HUES6 (cell line): ENCODE measurements around the gene CCSER2.

Experiments
- H3K27ac ChIP-seq: 2 replicates; pipeline ENCODE4 v1.7.0; 2013; ENCODE audit warnings: low read depth, mild to moderate bottlenecking, low read length, inconsistent platforms
- H3K27me3 ChIP-seq: 2 replicates; pipeline ENCODE4 v1.6.1; 2013; ENCODE audit warnings: low read length; ENCODE audit not compliant: control insufficient read depth, insufficient read depth
- H3K36me3 ChIP-seq: 2 replicates; pipeline ENCODE4 v1.6.1; 2013; ENCODE audit warnings: low read length; ENCODE audit not compliant: control insufficient read depth, insufficient read depth
- H3K4me1 ChIP-seq: 2 replicates; pipeline ENCODE4 v1.6.1; 2013; ENCODE audit warnings: low read length; ENCODE audit not compliant: control insufficient read depth, insufficient read depth
- H3K4me3 ChIP-seq: 2 replicates; pipeline ENCODE4 v1.5.1; 2013; ENCODE audit warnings: low read depth, low read length
- H3K9ac ChIP-seq: one replicate; pipeline ENCODE4 v1.6.1; 2013; ENCODE audit warnings: mild to moderate bottlenecking, low read length
- H3K9me3 ChIP-seq: 2 replicates; pipeline ENCODE4 v1.6.1; 2013; ENCODE audit warnings: low read depth, low read length; ENCODE audit not compliant: control insufficient read depth, insufficient read depth

Gene CCSER2

DNA sequence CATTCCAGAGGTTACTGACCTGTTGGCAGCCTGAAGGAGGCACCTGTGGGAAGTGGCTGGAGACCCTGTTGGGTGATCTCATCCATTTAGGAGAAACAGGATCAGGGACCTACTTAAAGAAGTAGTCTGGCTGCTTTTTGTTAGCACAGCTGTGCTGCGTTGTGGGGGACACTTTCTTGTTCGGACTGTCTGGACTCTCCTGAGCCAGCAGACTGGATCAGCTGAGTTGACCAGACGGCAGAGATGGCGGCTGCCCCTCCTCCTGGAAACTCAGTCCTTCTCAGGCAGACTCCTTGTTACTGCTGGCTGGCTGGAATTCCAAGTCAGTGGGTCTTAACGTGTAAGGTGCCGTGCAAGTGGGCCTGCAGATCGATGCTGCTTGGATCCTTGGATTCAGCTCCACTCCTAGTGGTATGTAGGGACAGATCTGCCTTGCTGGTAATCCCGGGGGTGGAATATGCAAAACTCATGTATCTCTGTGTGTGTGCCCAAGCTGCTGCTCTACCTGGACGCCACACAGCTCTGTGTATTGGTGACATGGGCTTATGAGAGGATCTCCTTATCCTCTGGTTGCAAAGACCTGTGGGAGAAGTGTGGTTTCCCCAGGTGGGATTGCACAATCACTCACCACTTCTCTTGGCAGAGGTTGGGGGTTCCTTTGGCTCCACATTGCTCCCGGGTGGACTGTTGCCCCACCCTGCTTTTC, 87.3 kb downstream of the CCSER2 start:
- Histone ChIP-seq H3K27me3 (no peaks in the 10 kb centered on the region), H3K27ac (no peak overlapping the region), H3K36me3 (peaks cover 10% of the 10 kb centered on the region; the same call in 1 of the 2 replicates), H3K9ac (no peak overlapping the region), H3K9me3 (peaks cover 45% of the 10 kb centered on the region), H3K4me1 (no peaks in the 10 kb centered on the region), H3K4me3 (no peak overlapping the region)

DNA sequence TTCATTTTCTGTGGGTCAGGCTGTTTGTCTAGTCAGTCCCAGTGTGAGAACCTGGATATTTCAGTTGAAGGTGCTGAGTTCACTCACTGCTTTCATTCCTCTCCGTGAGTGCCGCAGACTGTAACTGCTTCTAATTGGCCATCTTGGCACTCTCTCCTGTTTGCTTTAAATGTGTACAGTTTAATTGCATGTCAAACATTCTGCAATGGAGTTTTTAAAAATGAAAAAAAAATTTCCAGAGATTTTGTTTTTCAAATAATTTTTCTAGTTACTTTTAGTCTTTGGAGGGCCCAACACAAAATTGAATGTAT, 87.8 kb downstream of the CCSER2 start:
- Histone ChIP-seq H3K4me3 (no peak overlapping the region), H3K9ac (no peak overlapping the region), H3K27me3 (no peaks in the 10 kb centered on the region), H3K4me1 (no peaks in the 10 kb centered on the region), H3K36me3 (peaks cover 15% of the 10 kb centered on the region), H3K27ac (no peak overlapping the region), H3K9me3 (peaks cover 44% of the 10 kb centered on the region)

DNA sequence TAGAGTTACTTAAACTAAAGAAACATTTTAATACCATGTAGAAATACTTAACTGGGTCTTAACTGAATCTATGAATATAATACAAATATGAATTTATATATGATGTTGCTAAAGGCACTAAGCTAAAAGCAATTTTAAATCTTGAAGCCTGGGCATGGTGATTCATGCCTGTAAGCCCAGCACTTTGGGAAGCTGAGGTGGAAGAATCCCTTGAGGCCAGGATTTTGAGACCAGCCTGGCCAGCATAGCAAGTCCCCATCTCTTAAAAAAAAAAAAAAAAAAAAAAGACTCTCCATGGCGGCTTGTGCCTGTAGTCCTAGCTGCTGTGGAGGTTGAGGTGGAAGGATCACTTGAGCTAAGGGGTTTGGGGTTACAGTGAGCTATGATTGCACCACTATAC, 95.3 kb downstream of the CCSER2 start:
- no peak overlapping the region for H3K27ac ChIP-seq
- H3K9me3 ChIP-seq: peaks cover 2% of the 10 kb centered on the region; the same call in 1 of the 2 replicates
- peaks cover 7% of the 10 kb centered on the region; the same call in 1 of the 2 replicates for H3K4me1 ChIP-seq
- no peaks in the 10 kb centered on the region for H3K27me3 ChIP-seq
- no peak overlapping the region for H3K9ac ChIP-seq
- peaks cover 10% of the 10 kb centered on the region for H3K36me3 ChIP-seq
- H3K4me3 ChIP-seq: no peak overlapping the region

DNA sequence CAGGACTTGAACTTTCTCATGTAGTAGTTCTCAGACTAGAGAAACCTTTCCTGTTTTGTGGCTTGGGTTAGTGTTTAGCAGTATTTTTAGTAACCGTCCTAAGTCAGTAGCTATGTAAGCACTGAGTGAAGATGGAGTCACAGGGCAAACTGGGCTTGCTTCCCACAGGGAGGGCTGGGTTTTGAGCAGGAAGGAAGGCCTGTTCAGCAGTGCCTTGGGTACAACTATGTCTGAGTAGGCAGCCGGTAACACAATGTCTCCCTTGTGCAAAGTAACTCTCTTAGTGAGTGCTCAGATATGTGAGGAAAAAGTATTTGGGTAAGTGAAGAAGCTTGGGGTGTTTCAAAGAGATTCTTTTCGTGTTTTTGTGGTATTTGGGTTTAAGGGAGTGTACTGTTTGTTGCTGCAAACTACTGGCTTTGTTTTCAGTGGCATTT, 96.4 kb downstream of the CCSER2 start:
- Histone ChIP-seq H3K27ac (no peak overlapping the region), H3K4me1 (peaks cover 7% of the 10 kb centered on the region; the same call in 1 of the 2 replicates), H3K9ac (no peak overlapping the region), H3K4me3 (no peak overlapping the region), H3K36me3 (peaks cover 10% of the 10 kb centered on the region), H3K9me3 (peaks cover 2% of the 10 kb centered on the region; the same call in 1 of the 2 replicates), H3K27me3 (no peaks in the 10 kb centered on the region)

- Histone ChIP-seq H3K9ac (no peak overlapping the region), H3K36me3 (no peaks in the 10 kb centered on the region), H3K4me3 (no peak overlapping the region), H3K4me1 (peaks cover 7% of the 10 kb centered on the region; the same call in 1 of the 2 replicates), H3K9me3 (no peaks in the 10 kb centered on the region), H3K27me3 (no peaks in the 10 kb centered on the region), H3K27ac (no peak overlapping the region)
These were observed 99.7 kb downstream of the CCSER2 start for GRCh38 chr10:84427903-84428650.

- peaks cover 7% of the 10 kb centered on the region; the same call in 1 of the 2 replicates for H3K4me1 ChIP-seq
- no peaks in the 10 kb centered on the region for H3K27me3 ChIP-seq
- H3K4me3 ChIP-seq: no peak overlapping the region
- no peak overlapping the region for H3K27ac ChIP-seq
- H3K9me3 ChIP-seq: no peaks in the 10 kb centered on the region
- no peak overlapping the region for H3K9ac ChIP-seq
- H3K36me3 ChIP-seq: no peaks in the 10 kb centered on the region
These were observed 100.3 kb downstream of the CCSER2 start for GRCh38 chr10:84428711-84429110.

GRCh38 chr10:84429926-84430520, 101.6 kb downstream of the CCSER2 start:
- Histone ChIP-seq H3K4me1 (peaks cover 1% of the 10 kb centered on the region; the same call in 1 of the 2 replicates), H3K4me3 (no peak overlapping the region), H3K9me3 (no peaks in the 10 kb centered on the region), H3K27ac (no peak overlapping the region), H3K36me3 (no peaks in the 10 kb centered on the region), H3K9ac (no peak overlapping the region), H3K27me3 (no peaks in the 10 kb centered on the region)

DNA sequence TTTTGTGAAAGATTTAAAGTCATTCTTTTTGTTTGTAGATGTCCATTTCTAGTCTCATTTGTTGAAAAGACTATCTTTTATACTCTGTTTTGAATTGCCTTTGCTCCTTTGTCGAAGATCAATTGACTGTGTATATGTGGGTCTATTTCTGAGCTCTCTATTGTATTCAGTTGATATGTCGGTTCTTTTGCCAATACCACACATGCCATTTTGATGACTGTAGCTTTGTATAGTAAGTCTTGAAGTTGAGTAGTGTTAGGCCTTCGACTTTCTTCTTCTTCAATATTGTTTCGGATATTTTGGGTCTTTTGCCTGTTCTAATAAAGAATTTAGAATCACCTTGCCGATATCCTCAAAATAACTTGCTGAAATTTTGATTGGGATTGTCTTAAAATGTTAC, 104.5 kb downstream of the CCSER2 start:
- H3K4me3 ChIP-seq: no peak overlapping the region
- H3K9me3 ChIP-seq: no peaks in the 10 kb centered on the region
- H3K9ac ChIP-seq: no peak overlapping the region
- no peaks in the 10 kb centered on the region for H3K36me3 ChIP-seq
- H3K4me1 ChIP-seq: no peaks in the 10 kb centered on the region
- H3K27ac ChIP-seq: no peak overlapping the region
- H3K27me3 ChIP-seq: no peaks in the 10 kb centered on the region

DNA sequence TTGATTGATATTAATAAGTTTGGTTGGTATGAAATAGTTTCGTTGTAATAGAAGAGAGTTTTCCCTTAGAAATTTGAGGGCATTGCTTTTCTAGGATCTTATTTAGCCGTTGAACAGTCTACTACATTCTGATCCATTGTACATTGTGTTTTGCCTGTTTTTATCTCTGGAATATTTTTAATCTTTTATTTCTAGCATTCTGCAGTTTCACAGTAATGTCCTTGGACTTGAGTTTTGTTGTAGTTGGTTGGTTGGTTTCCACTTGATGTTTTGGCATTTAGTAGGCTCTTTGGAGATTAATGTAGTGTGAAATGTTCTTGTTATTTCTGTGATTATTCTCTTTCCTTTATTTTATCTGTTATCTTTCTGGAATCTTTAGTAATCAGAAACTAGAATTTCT, 112.4 kb downstream of the CCSER2 start:
- Histone ChIP-seq H3K36me3 (peaks cover 16% of the 10 kb centered on the region), H3K27me3 (no peaks in the 10 kb centered on the region), H3K4me3 (no peak overlapping the region), H3K4me1 (no peaks in the 10 kb centered on the region), H3K9ac (no peak overlapping the region), H3K27ac (no peak overlapping the region), H3K9me3 (no peaks in the 10 kb centered on the region; the same call in 1 of the 2 replicates)

- Histone ChIP-seq H3K4me1 (0 out of 2 replicates have a peak, but pooled peaks cover 4% of the 10 kb centered on the region), H3K27me3 (no peaks in the 10 kb centered on the region), H3K36me3 (peaks cover 5% of the 10 kb centered on the region; the same call in 1 of the 2 replicates), H3K27ac (no peak overlapping the region), H3K4me3 (no peak overlapping the region), H3K9ac (no peak overlapping the region), H3K9me3 (no peaks in the 10 kb centered on the region)
These were observed 119.5 kb downstream of the CCSER2 start for GRCh38 chr10:84447701-84448400.
